Vagina (tissue), 2 donors: ENCODE measurements around the gene KCNJ1.

Experiments used
- CTCF ChIP-seq, 3 experiments: fragments of 450-650 bp in 2 of 3; fragments of 200-600 bp in 1 of 3; sonication (generic) in 1 of 3; IDR thresholded peaks; one replicate each; pipeline ENCODE4 v1.5.1; 2017 to 2019; ENCODE audit warnings: antibody characterized with exemption in 3 of 3, mild to moderate bottlenecking in 2 of 3, moderate library complexity in 2 of 3
- POLR2A ChIP-seq, 2 donors: fragments of 450-650 bp; IDR thresholded peaks; one replicate each; pipeline ENCODE4 v1.6.1; 2017; ENCODE audit warnings: antibody characterized with exemption in 2 of 2, mild to moderate bottlenecking in 2 of 2, moderate library complexity in 2 of 2
- POLR2AphosphoS5 ChIP-seq, 2 donors: sonication (generic); formaldehyde crosslinking; IDR thresholded peaks; one replicate each; pipeline ENCODE4 v1.9.0; 2017; ENCODE audit warnings: antibody characterized with exemption in 2 of 2, mild to moderate bottlenecking in 2 of 2, low read depth in 1 of 2; ENCODE audit not compliant: insufficient read depth in 1 of 2

- TF ChIP-seq CTCF (IDR thresholded peaks at IDR 0.05), result no peak
- TF ChIP-seq POLR2AphosphoS5 (IDR thresholded peaks at IDR 0.05; ENCODE audit: insufficient read depth in 1 of 2, low read depth in 1 of 2), result no peak
- TF ChIP-seq POLR2A (IDR thresholded peaks at IDR 0.05), result no peak
Observed at GRCh38 chr11:128862406-128862805, 4.7 kb downstream of the KCNJ1 start.
